GM19395 (cell line): ENCODE measurements around the gene ACKR3.

Experiments used
- ATAC-seq: cut with Tn5 transposase; IDR thresholded peaks from one replicate; pipeline ENCODE4 v1.9.1; 2021; ENCODE audit warnings: mild to moderate bottlenecking, moderate library complexity; ENCODE audit not compliant: unreplicated experiment

ACKR3 gene

DNA sequence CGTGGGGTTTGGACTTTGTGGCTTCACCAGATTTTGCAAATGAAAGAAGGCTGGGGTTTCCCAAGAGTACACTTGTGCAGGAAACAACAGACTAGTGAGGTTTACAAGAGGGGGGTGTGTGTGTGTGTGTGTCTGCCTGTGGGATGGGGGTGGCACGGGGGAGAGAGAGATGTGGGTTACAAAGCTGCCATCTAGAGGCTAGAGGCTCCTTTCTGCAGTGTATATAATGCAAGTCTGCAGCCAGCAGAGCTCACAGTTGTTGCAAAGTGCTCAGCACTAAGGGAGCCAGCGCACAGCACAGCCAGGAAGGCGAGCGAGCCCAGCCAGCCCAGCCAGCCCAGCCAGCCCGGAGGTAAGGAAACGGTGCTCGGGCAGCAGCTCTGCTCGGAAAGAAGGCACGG lies at the start of gene ACKR3:
Gene ACKR3 (plus strand): TSS at position 253 of the 401 bp plus-strand sequence. CDS start 10,641 bp downstream, outside the sequence.
- peak; percentile 79 for ATAC-seq

DNA sequence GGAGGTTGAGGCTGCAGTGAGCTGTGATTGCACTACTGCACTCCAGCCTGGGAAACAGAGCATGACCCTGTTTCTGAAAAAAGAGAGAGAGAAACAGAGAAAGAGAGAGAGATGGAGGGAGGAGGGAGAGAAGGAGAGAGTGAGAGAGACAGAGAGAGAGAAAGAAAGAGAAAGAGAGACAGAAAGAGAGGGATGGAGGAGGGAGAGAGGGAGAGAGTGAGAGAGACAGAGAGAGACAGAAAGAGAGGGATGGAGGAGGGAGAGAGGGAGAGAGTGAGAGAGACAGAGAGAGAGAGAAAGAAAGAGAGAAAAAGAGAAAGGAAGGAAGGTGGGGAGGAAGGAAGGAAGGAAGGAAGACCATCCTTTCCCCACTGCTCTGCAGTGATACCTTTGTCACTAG lies 48.1 kb upstream of the ACKR3 start:
- no peak for ATAC-seq

DNA sequence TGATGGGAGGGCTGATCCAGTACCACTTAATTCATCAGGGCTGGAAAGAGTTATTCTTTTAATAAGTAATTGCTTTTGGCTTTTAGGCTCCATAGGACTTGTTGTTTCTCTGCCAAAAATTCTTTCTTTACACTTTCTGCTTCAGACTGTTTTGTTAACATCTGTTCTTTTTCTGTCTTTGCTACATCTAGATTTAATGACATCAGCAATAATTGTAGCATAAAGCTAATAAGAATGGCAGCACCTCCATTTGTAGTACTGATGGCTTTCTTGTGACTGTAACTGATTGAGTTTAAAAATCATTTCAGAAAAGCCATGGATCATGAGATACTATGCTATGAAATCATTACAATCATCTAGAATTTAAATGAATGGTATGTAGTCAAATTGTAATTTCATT lies 46.4 kb upstream of the ACKR3 start:
- ATAC-seq = no peak

DNA sequence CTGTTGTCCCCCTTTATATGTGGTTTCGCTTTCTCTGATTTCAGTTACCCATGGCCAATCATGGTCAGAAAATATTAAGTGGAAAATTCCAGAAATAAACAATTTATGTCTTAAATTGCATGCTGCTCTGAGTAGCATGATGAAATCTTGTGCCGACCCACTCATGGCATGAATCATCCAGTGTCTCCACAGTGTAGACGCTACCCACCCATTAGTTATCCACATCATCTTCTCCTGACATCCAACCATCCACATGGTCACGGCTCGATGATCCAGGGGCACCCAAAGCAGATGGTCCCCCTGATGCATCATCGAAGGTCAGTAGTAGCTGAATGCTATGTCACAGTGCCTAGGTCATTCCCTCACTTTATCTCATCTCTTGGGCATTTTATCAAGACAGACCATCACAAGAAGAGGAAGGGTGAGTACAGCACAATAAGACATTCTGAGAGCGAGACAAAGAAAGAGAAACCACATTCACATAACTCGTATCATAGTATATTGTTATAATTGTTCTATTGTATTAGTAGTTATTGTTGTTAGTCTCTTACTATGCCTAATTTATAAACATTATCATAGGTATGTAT lies 44.1 kb upstream of the ACKR3 start:
- no peak for ATAC-seq

DNA sequence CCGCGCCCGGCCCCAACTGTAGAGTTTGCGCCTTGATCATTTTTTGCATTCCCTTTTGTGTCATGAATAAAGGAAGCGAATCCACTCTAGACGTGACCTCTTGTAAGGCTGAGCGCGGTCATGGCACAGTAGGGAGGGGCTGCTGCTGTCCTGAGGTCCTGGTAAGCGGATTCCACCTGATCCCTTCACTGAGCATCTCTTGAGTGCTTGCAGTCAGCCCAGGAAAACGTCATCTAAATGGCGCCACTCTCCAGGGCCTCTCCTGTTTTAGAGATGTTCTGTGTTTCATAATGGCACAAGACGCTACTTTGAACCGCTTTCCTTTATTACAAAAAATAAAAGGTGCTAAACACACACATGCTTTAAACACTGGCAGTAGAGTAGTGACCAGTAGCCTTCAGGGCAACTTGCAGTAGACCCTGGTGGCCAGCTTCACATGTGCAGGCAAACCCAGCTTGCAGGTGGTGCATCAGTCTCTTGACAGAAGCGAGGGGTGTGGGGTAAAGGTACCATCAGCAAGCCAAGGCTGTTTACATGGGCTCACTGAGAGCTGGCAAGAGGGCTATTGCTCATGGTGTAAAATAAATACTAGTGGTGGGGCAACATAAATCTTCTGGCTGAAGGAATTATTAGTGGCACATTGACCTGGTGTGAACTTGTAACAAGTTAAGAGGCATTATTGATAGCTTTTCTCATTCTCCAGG lies 43.0 kb upstream of the ACKR3 start:
- no peak for ATAC-seq

DNA sequence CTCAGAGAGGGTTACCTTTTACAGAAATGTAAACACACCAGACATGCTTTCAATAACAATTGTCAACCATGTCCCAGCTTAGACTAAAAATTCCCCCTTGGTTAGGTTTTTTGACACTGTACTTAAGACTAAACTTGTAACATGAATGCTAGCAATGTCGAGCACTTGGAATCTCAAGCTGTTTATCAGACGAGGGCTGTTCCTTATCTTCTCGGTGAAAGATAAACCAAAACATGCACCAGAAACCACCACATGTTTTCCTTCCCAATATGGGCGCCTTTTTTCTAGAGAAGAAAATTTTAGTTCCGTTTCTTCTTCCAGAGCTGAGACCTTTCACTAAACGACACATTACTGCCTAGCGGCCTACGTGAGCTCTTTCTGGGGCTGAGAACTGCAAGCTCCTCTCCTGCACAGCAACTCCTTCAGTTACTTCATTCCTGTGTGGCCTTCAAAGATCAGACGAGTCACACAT lies 42.4 kb upstream of the ACKR3 start:
- no peak for ATAC-seq

DNA sequence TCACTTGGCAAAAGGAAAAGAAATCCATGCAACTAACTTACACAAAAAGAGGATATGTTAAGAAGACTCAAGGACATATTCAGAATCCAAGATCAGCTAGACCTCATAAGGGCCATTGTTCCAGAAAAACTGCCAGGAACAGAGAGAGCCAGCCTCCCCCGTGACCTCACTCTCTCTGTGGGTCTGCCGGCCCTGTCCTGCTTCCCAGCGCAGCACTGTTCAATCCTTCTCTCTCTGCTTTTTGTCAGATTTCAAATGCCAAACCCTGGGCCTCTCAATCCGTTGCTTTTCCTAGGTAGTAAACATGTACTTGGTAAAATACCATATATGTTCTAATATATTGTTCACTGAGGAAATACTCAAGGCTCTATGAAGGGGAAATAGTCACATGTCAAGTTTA lies 40.0 kb upstream of the ACKR3 start:
- no peak for ATAC-seq

DNA sequence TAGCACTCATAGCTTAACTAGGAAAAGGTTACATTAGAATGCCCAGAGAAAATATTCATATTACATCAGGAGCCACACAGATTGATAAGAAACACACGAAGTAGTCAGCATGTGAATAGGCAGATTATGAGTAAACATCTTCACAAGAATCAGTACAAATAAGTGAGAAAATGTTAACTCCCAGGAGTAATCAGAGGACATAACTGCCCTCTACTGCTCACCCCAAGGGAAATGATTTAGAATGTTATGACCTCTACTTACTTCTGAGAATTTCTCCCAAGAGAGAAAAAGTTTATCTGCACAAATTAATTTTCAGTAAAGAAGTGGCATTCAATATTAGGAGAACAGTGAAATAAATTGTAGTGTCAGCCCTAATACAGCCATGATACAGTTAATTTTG lies 39.1 kb upstream of the ACKR3 start:
- no peak for ATAC-seq

DNA sequence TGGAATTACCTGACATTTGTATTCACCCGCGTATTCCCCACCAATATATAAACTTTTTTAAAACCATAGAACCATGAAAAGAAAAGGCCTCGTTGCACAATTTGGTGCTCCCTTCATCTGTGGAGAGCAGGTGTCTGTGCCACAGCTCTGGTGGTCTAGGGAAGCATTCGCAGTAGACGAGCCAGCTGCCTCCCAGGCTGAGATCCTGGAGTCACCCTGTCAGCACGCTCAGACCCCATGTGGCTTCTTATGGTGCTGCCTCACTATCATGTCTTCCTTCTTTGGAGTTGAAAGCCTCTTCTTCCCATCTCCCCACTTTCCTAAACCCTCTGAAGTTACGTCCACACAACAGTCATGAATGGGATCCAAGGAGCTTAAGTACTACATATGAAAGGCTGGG lies 38.4 kb upstream of the ACKR3 start:
- ATAC-seq = no peak

DNA sequence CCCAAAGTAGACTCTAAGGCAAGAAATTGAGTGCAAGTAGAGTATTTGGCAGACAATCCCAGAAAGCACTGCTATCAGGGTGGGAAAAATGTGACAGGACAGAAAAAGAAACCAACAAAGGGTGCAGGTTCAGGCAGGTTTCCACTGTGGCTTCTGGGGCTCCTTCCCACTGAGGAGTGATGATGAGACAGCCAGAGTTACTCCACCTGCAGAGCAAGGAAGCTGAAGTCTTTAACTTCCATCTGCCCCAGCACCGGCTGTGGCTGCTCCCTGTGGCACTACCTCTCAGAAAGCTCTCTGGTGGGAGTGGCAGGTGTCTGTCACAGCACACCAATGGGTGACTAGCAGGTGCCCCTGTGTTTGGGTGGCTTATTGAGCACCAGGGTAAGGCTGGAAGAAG lies 37.6 kb upstream of the ACKR3 start:
- no peak for ATAC-seq

DNA sequence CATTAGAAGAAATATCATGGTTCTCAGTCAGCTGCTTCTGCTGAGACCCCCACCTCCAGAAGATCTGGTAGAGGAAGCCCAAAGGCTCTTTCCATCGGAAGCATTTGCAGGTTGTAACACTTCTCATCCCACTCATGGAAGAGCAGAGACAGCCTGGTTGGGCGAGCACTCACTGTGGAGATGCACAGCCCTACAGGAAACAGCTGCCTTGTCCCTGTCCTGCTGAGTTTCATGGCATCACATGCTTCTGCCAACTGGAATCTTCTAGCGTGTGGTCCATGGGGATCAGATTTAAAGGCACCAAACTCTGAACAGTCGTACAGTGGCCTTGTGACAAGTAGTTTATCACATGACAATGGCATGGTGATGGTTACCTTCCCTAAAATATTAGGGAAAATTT lies 36.3 kb upstream of the ACKR3 start:
- no peak for ATAC-seq

DNA sequence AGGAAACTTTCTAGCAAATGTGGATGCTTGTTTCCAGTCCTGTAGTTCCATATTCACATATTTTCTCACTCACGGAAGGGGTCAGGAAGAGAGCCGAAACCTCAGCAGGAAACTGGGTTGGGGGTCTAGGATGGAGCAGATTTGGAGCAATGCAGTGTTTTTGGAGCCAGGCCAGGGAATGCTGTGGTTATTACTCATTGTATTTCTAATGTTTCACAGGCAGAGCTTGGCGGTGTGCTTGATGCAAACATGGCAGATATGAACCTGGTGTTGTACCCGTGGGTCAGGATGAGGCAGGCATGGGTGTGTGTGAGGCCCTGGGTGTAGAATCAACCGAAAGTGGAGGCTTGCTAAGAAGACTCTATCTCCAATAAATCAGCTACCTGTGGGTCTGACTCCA lies 34.6 kb upstream of the ACKR3 start:
- no peak for ATAC-seq

DNA sequence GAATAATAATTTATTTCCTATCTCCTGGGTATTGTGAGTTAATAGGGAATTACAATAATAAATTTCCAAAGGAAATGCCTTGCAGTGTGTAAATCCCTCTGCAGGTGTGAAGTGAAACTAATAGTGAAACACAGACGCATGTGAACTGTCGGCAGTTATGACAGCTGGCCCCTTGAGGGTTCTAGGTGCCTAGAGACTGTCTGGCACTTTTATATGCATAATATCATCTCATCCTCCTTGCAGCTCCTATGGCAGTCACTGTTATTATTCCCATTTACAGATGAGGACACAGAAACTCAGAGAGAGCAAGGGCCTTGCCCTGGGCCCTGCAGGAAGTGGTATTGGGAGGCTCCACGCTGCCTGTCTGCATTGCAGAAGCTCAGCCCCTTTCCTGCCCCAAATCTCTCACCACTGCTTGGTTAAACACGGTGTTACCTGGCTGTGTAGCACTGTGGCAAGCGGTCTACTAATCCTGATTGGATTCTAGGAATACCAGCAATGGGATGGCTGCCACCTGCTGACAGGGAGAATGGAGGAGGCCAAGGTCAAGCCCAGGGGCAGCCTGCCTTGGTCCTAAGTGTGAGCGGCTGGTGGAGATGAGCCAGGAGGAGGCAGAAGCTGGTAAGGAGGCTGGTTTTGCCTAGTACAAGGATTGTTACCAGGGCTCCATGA lies 32.8 kb upstream of the ACKR3 start:
- peak; percentile 65 for ATAC-seq

DNA sequence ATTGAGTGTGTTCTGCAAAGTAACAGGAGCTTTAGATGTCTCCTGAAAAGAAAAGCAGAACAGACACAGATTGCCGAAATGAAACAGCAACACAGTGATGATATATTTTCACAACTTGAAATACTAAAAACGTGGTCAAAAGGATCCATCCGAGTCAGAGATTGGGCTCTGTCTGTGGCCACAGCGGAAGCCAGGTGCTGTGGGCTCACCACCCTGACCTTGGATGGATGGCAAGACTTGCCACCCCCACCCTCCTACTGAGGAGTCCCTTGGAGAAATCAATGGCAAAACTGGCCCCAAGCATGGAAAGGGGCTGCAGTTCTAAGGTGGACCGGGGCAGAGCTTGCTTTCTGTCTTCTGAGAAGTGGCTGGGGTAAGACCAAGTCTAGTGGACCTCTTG lies 31.4 kb upstream of the ACKR3 start:
- peak; percentile 44 for ATAC-seq

DNA sequence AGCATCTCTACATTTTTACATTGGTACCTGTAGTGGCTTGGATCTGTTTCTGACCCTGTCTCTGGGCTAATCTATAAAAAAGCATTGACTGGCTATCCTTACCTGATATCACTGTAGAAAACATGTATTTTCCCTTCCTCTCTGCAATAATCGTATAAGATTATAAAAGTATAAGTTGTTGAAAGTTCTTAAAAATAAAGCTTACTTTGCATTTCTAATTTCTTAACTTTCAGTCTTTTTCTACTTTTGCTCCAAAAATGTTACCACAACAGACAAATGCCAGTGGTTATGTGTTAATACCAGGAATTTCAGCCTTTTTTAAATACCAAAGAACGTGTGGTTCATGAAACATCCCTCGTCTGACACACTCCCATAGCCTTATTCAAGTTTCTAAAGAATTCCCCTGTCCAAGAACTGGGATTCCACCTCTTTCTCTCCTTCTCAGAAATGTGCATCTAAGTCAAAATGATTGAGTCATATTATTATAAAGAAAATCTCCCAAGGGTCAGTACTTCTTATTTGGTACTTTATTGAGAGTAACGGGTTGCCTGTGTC lies 28.5 kb upstream of the ACKR3 start:
- no peak for ATAC-seq

DNA sequence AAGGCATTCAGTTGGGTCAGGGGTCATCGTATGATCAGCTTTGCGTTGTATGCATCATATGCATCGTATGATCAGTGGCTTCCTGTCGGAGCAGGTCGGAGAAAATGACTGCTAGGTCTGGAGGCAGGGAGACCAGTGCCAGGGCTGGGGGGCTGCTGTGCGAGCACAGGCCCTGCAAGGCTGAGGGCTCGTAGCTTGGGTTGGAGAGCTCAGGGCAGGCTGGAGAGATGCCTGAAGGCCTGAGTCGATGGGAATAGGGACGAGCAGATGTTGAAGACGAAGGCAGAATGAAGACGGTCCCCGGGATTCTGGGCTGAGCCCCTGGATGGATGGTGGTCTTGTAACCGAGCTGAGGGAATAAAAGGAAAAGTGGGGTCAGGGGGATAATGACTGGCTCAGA lies 25.3 kb upstream of the ACKR3 start:
- ATAC-seq = no peak

DNA sequence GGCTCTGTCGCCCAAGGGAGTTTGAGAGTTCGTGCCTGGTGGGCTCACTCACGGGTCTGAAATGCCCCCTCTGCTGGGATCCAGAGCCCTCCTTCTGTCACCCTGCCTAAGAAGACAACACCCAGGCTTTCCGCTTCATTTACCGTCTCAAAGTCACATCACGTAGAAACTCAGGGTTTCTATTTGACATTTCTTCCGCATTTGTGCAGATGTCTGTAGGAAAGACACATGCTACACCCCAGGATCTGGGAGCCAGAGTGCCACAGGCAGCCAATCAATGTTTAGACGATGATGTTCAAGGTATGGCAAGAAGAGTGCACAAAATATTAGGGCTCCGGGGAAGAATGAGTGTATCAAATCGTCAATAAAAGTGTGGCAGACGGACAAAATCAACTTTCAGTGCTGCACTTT lies 24.4 kb upstream of the ACKR3 start:
- ATAC-seq = peak; percentile 65

DNA sequence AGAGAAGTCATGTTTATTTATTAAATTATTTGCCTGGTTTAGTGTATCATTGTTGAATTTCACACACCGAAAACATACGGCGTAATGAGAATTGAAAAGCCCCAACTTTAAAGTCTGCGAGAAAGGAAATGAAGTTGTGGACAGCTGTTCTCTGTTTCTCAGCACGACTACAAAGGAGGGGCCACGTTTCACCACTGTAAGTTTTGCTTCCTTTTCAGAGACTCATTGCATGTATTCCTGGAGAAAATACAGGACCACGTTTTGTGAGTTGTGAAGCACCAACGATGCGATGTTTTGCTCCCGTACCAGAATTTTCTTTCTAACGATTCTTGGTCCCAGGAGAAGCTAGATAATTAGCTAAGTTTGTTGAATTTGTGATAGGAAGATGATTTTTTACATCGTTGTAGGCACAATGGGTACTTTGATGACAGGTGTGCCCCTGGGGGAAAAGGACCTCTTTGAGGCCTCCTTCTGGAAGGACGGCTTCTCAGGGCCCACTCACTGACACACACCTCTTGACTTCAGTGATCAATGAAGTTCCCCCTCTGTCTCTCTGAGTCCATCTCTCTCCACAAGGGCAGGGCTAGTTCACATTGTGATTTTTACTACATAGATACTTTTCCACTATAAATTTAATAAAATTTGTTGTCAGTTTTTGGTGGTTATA lies 23.7 kb upstream of the ACKR3 start:
- ATAC-seq = peak; percentile 70

DNA sequence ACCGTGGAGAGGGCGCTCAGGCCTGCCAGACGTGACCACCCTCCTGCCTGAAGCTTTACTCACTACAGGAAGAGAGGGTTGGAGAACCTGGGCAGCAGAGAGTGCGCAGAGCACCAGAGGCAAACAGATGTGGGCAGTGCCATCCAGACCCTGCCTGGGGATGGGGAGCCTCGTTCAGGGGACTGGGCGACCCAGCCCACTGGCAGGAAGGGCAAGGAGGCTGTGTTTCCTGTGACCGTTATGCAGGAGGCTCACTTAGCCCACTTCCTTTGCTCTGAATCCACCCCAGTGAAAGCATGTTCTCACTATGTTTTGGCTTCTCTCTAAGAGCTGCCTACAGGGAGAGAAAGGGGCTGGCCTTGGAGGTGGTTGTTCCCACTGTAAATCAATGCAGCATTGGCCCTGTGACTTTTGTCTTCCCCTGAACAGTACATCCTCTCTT lies 23.0 kb upstream of the ACKR3 start:
- ATAC-seq = no peak

DNA sequence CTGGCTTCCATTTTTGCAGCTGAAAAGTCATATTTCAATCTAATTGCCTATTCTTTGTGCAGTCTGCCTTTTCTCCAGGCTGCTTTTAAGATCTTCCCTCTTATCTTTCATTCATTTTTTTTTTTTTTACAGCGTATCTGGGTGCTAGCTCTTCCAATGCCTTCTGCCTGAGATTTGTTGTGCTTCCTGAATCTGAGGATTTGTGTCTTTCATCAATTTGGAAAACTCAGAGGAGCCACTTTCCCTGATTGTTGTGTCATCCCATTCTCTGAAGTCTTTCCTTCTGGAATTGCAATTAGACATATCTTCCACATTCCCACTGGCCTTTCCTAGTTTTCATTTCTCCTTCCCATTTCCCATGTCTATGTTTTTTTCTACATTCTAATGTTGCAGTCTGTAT lies 21.9 kb upstream of the ACKR3 start:
- ATAC-seq = no peak

DNA sequence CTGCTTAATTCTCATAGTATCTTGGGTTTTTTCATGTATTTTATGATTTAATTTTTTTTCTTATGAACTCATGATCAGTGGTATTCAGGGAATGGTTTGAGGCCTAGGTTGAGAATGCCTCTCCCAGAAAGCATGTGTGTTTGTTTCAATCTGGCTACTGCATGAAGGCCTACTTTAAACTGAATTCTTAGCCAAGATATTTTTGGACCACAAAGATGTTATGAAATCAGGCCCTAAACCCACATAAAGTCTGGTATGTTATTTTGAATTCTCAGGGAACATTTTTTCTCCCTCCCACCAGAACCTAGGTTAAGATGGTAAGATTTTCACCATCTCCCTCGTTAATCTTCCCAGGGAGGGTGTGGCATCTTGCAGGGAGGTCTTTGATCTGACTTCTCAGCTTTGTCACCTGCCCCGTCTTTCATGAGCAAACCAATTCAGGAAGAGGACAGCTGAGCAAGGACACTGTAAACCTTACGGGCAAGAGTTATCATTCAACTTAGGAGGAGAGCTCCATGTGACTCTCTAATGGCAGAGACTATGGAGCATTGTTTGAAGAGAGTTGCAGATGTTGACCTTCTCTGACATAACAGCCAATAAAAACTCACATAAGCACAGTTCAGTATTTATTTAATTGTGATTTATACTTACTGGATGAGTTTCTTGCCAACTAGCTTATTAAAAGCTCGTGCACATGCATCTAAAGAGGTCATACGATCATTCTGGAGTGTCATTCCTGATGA lies 21.3 kb upstream of the ACKR3 start:
- ATAC-seq = no peak
